GM18868 (cell line): Measurements from ENCODE around the gene ZNF536.

ENCODE experiments used
- ATAC-seq: cut with Tn5 transposase; IDR thresholded peaks from one replicate; pipeline ENCODE4 v1.9.1; 2021; ENCODE audit warnings: mild to moderate bottlenecking, moderate library complexity; ENCODE audit not compliant: unreplicated experiment

Gene ZNF536

GRCh38 chr19:30519607-30520205 is 147.5 kb downstream of the ZNF536 start:
- no peak for ATAC-seq

- no peak for ATAC-seq
Measured at GRCh38 chr19:30520735-30521479, 148.7 kb downstream of the ZNF536 start.

GRCh38 chr19:30521937-30522336 is 149.8 kb downstream of the ZNF536 start:
- ATAC-seq = no peak

- ATAC-seq = no peak
Measured at GRCh38 chr19:30522341-30522740, 150.2 kb downstream of the ZNF536 start.

GRCh38 chr19:30523791-30524190 is 151.6 kb downstream of the ZNF536 start:
- ATAC-seq = no peak

GRCh38 chr19:30525383-30525782 is 153.2 kb downstream of the ZNF536 start:
- no peak for ATAC-seq

GRCh38 chr19:30528919-30529318 is 156.7 kb downstream of the ZNF536 start:
- ATAC-seq = no peak

- no peak for ATAC-seq
Measured at GRCh38 chr19:30529876-30530275, 157.7 kb downstream of the ZNF536 start.

GRCh38 chr19:30530751-30531150 is 158.6 kb downstream of the ZNF536 start:
- no peak for ATAC-seq

GRCh38 chr19:30535011-30535410 is 162.8 kb downstream of the ZNF536 start:
- no peak for ATAC-seq

GRCh38 chr19:30536975-30537374 is 164.8 kb downstream of the ZNF536 start:
- ATAC-seq = no peak

- no peak for ATAC-seq
Measured at GRCh38 chr19:30539315-30539714, 167.1 kb downstream of the ZNF536 start.

- ATAC-seq = no peak
Measured at GRCh38 chr19:30539981-30540380, 167.8 kb downstream of the ZNF536 start.

- no peak for ATAC-seq
Measured at GRCh38 chr19:30540761-30541160, 168.6 kb downstream of the ZNF536 start.

GRCh38 chr19:30541575-30541974 is 169.4 kb downstream of the ZNF536 start:
- no peak for ATAC-seq

- ATAC-seq = no peak
Measured at GRCh38 chr19:30543243-30543945, 171.2 kb downstream of the ZNF536 start.

GRCh38 chr19:30545752-30546151 is 173.6 kb downstream of the ZNF536 start:
- no peak for ATAC-seq

GRCh38 chr19:30546332-30546731 is 174.1 kb downstream of the ZNF536 start:
- no peak for ATAC-seq

GRCh38 chr19:30547246-30547645 is 175.1 kb downstream of the ZNF536 start:
- no peak for ATAC-seq

GRCh38 chr19:30549151-30549550 is 177.0 kb downstream of the ZNF536 start:
- no peak for ATAC-seq

- ATAC-seq = no peak
Measured at GRCh38 chr19:30551271-30551670, 179.1 kb downstream of the ZNF536 start.

- ATAC-seq = no peak
Measured at GRCh38 chr19:30552593-30552992, 180.4 kb downstream of the ZNF536 start.
